GM18858 (cell line): Measurements from ENCODE around the gene GABRR2.
"Not testable (repeated sequence)": the region's sequence is repeated elsewhere in the genome, so short reads cannot be mapped to it uniquely, and the experiment has no call there.

ENCODE experiments used
- ATAC-seq: cut with Tn5 transposase; IDR thresholded peaks from one replicate; pipeline ENCODE4 v1.9.1; 2021; ENCODE audit not compliant: unreplicated experiment

The GABRR2 gene

DNA sequence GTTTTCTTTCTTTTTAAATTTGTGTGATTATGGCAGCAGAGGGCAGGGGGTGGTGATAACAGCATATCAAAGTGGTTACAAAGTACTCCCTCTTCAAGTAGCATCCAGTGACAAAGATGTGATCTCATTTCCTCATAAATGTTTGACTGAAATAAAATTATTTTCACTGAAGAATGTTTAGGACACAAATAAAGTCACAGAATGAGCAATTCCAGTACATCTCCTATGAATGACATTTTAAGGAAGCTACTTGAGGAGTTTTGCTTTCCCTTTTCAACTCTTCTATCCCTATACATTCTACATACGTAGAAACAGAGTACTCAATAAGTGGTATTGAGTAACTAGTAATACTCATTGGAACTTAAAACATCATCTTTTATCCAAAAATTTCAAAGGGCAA is 13.9 kb upstream of the GABRR2 start:
- ATAC-seq: no peak

GRCh38 chr6:89324304-89324703 is 9.2 kb upstream of the GABRR2 start:
- no peak for ATAC-seq

- ATAC-seq: no peak
Measured at GRCh38 chr6:89323511-89323971, 8.4 kb upstream of the GABRR2 start.

GRCh38 chr6:89321131-89321970 is 6.3 kb upstream of the GABRR2 start:
- no peak for ATAC-seq

- ATAC-seq: no peak
Measured at GRCh38 chr6:89320012-89320559, 5.0 kb upstream of the GABRR2 start.

- no peak for ATAC-seq
Measured at GRCh38 chr6:89317067-89317466, 2.0 kb upstream of the GABRR2 start.

- no peak for ATAC-seq
Measured at GRCh38 chr6:89314692-89315091, 407 bp downstream of the GABRR2 start.

DNA sequence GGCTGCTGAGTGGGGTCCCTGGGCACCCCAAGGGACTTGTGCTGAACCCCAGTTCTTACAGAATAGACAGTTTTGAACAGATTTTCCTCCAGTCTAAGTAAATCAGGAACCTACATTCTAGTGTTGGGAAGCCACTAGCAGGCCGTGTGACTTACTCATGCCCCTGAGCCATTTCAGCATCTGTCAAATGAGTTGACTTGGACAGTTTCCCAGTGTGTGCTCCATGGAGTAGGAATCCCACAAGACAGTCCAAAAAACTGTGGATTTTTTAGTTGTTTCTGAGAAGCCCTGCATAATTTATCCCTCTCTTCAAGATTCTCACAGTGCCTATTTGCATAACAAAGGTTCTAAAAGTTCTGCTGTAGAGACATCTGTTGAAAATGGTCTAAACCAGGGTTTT is 2.1 kb downstream of the GABRR2 start:
- ATAC-seq: no peak

DNA sequence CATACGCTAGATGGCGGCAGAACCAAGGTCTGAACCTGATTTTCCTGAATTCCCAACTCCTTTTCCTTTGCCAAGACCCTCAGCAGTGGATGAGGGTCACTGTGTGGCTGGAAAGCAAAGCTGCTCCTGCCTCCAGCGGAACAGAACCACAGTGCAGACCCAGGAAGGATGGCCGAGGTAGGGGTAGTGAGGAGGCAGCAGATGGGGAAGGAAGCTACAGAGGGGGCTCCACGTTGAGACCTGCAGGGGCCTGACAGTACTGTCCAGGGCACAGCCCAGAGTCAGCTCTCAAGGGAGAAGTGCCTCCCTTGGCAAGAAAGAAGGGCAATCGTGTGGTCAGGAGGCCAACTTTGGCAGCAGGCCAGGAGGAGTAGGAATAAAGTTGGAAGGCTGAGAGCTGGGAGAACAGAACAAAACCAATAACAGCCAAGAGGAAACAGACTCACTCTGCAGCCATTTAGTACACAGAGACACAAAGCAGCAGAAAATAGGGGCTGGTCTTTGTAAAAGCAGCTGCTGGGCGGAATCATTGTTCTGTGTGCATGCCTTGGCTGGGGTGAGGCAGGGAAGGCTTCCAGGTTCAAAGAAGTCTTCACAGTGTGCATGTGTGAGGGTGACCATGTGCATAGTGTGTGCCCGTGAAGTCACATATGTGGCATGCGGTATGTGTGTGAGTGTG is 3.1 kb downstream of the GABRR2 start:
- ATAC-seq: no peak

- no peak for ATAC-seq
Measured at GRCh38 chr6:89311530-89311852, 3.6 kb downstream of the GABRR2 start.

DNA sequence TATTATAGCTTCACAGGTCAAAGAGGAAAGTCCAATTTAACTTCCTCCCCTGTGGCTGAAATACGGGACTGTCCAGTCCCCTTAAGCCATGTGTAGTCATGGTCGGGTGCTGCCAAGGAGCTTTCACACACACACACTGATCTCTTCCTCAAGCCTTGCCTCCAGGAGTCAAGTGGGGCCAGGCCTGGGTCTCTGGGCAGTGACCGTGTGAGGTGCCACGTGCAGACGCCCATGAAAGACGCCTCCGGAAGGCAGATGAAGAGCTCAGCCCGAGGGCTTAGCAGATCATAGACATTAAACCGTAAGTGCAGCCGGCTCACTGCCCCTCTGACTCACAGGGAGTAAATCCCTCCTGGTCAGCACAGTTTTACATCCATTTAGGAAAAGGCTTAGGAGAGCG is 4.2 kb downstream of the GABRR2 start:
- no peak for ATAC-seq

- ATAC-seq: no peak
Measured at GRCh38 chr6:89308525-89309395, 6.3 kb downstream of the GABRR2 start.

GRCh38 chr6:89304517-89304916 is 10.6 kb downstream of the GABRR2 start:
- ATAC-seq: not testable (repeated sequence)

DNA sequence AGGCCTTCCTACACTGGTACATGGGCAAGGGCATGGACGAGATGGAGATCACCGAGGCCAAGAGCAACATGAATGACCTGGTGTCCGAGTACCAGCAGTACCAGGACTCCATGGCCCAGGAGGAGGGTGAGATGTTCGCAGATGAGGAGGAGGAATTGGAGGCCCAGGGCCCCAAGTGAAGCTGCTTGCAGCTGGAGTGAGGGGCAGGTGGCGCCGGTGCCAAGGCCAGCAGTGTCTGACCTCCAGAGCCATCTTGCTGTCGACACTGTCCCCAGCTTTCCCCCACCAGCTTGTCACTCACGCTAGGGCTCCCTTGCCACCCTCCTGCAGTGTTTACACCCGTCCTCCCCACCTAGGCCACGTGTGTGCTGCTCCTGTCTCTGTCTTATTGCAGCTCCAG is 12.2 kb downstream of the GABRR2 start:
- no peak for ATAC-seq

GRCh38 chr6:89302195-89302770 is 12.8 kb downstream of the GABRR2 start:
- no peak for ATAC-seq

- no peak for ATAC-seq
Measured at GRCh38 chr6:89301586-89302194, 13.4 kb downstream of the GABRR2 start.

- no peak for ATAC-seq
Measured at GRCh38 chr6:89299466-89299850, 15.6 kb downstream of the GABRR2 start.

DNA sequence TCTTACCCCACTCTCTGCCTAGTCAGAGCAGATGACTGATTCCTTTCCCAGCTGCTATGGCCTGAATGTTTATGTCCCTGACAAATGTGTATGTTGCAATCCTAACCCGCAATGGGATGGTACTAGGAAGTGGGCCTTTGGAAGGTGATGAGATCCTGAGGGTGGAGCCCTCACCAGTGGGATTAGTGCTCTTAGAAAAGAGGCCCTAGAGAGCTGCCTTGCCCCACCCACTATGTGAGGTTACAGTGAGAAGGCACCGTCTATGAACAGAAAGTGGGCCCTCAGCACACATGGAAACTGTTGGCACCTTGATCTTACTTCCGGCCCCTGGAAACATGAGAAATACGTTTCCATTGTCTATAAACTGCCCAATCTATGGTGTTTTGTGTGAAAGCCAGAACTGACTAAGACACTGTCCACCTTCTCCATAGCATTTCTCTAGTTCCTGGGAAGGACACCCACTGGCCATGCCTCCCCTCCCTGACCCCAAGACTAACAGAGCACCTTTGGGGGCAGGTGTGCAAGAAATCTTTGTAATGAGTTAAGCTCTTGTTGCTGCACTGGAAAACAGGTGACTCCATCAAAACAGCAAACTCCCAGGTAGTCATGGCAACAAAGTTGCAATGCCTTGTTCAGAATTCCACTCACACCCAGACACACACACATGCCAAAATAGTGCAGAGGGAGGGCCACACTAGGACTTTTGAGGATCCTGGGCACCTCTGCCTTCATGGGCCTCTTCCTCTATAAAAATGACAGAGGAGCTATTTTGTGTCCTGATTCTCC is 16.2 kb downstream of the GABRR2 start:
- ATAC-seq: peak; percentile 36

DNA sequence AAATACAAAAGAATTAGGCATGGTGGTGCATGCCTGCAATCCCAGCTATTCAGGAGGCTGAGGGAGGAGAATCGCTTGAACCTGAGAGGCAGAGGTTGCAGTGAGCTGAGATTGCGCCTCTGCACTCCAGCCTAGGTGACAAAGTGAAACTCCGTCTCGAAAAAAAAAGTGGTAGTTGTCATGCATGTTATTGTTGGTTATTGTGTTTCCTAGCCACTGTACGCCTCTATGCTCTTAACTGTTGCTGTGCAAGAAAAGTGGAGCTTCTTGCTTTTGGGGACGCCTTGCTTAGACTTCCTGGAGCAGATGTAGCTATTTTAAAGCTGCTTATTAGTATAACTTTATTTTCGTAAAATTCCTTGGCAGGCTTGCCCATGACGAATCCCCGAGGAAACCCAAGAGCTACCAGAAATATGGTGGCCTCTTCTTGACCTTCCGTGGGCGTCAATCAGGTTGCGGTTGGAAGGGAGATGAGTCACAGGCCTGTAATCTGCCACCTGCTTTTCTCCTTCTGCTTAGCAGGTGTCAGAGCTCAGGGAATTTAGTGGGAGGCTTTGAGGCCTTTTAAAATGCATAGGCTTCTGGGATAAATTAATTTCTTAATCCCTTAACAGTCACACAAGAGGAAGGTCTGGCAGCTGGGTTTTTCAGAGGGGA is 17.3 kb downstream of the GABRR2 start:
- peak; percentile 80 for ATAC-seq
